ENCODE measurements around the gene BANP.

GRCh38 chr16:88039591-88039990, 88.4 kb downstream of the BANP start:
- TF ChIP-seq CTCF (conservative IDR thresholded peaks at IDR 0.05; ENCODE audit: low read depth, low read length) (no peak), EZH2phosphoT487 (IDR thresholded peaks at IDR 0.05; ENCODE audit: borderline replicate concordance, low read length) (no peak)

Data from PC-3 (cell line).